Anterior cingulate cortex (tissue), 58 donors: Measurements from ENCODE around the gene SEMA6A.

ENCODE experiments used
- DNase-seq, 58 donors: peaks; one replicate each; lab custom pipeline; 2025; lab: John Stamatoyannopoulos, UW

The SEMA6A gene

GRCh38 chr5:116418774-116419173 is 155.8 kb downstream of the SEMA6A start:
- DNase-seq: no peak

GRCh38 chr5:116418016-116418415 is 156.6 kb downstream of the SEMA6A start:
- no peak for DNase-seq

- DNase-seq: no peak
Observed at GRCh38 chr5:116415989-116416388, 158.6 kb downstream of the SEMA6A start.

GRCh38 chr5:116415182-116415581 is 159.4 kb downstream of the SEMA6A start:
- DNase-seq: no peak

- peak in 27 of 58 donors; percentile 2 to 69 (median 23) for DNase-seq
Observed at GRCh38 chr5:116411101-116411571, 163.5 kb downstream of the SEMA6A start.

GRCh38 chr5:116410336-116410890 is 164.2 kb downstream of the SEMA6A start:
- no peak for DNase-seq

GRCh38 chr5:116409591-116410296 is 164.9 kb downstream of the SEMA6A start:
- no peak for DNase-seq

- no peak for DNase-seq
Observed at GRCh38 chr5:116406306-116407041, 168.1 kb downstream of the SEMA6A start.

GRCh38 chr5:116404792-116405191 is 169.8 kb downstream of the SEMA6A start:
- no peak for DNase-seq

GRCh38 chr5:116404016-116404415 is 170.6 kb downstream of the SEMA6A start:
- DNase-seq: peak in 1 of 58 donors; percentile 5

GRCh38 chr5:116402235-116402634 is 172.4 kb downstream of the SEMA6A start:
- peak in 1 of 58 donors; percentile 26 for DNase-seq

GRCh38 chr5:116401576-116401975 is 173.0 kb downstream of the SEMA6A start:
- DNase-seq: no peak

- DNase-seq: no peak
Observed at GRCh38 chr5:116396476-116397099, 178.0 kb downstream of the SEMA6A start.

GRCh38 chr5:116395631-116396203 is 178.9 kb downstream of the SEMA6A start:
- no peak for DNase-seq

- no peak for DNase-seq
Observed at GRCh38 chr5:116395226-116395625, 179.4 kb downstream of the SEMA6A start.

- no peak for DNase-seq
Observed at GRCh38 chr5:116394186-116394867, 180.3 kb downstream of the SEMA6A start.
